H9 (cell line): ENCODE data around the gene SP4. TPM values are rescaled to one million over a fixed set of nuclear protein-coding genes. Genes with fewer than 3 reads are reported as not detected.

ENCODE experiments used
- DNase-seq: peaks from one replicate; pipeline ENCODE4 v3.0.0-alpha.2; 2017
- H2AFZ ChIP-seq: one replicate; pipeline ENCODE4 v1.6.1; 2013; ENCODE audit warnings: mild to moderate bottlenecking, low read length, control low read depth, moderate library complexity
- H2AK5ac ChIP-seq: 2 replicates; pipeline ENCODE4 v1.6.1; 2013; ENCODE audit warnings: low read length, control low read depth, mixed read lengths; ENCODE audit not compliant: insufficient read length
- H2BK120ac ChIP-seq: one replicate; pipeline ENCODE4 v1.6.1; 2013; ENCODE audit warnings: low read depth, mild to moderate bottlenecking, low read length, control low read depth, inconsistent platforms; ENCODE audit not compliant: poor library complexity, severe bottlenecking
- H2BK12ac ChIP-seq: 2 replicates; pipeline ENCODE4 v1.6.1; 2013; ENCODE audit warnings: low read length, control low read depth, mixed read lengths, low read depth; ENCODE audit not compliant: insufficient read length
- H2BK15ac ChIP-seq: 2 replicates; pipeline ENCODE4 v1.6.1; 2013; ENCODE audit warnings: low read depth, low read length, control low read depth
- H2BK20ac ChIP-seq: one replicate; pipeline ENCODE4 v1.6.1; 2013; ENCODE audit warnings: low read depth, mild to moderate bottlenecking, low read length, control low read depth, inconsistent platforms; ENCODE audit not compliant: poor library complexity, severe bottlenecking
- H2BK5ac ChIP-seq: 2 replicates; pipeline ENCODE4 v1.6.1; 2013; ENCODE audit warnings: low read length, control low read depth, mixed read lengths; ENCODE audit not compliant: insufficient read length
- H3K14ac ChIP-seq: 2 replicates; pipeline ENCODE4 v1.6.1; 2013; ENCODE audit warnings: low read length, control low read depth; ENCODE audit not compliant: insufficient read depth
- H3K18ac ChIP-seq: 2 replicates; pipeline ENCODE4 v1.6.1; 2013; ENCODE audit warnings: low read depth, mild to moderate bottlenecking, mixed read lengths, low read length, control low read depth; ENCODE audit not compliant: insufficient read length
- H3K23ac ChIP-seq: 2 replicates; pipeline ENCODE4 v1.6.1; 2013; ENCODE audit warnings: low read length, control low read depth, mixed read lengths, low read depth; ENCODE audit not compliant: insufficient read length
- H3K23me2 ChIP-seq: 2 replicates; pipeline ENCODE4 v1.6.1; 2013; ENCODE audit warnings: low read depth, mild to moderate bottlenecking, mixed read lengths, low read length, control low read depth; ENCODE audit not compliant: insufficient read length, poor library complexity, severe bottlenecking
- H3K27ac ChIP-seq: 2 replicates; pipeline ENCODE4 v1.5.1; 2013; ENCODE audit warnings: low read length, control low read depth, mixed read lengths, low read depth; ENCODE audit not compliant: insufficient read length
- H3K27me3 ChIP-seq: 2 replicates; pipeline ENCODE4 v1.6.1; 2013; ENCODE audit warnings: low read length, control low read depth, inconsistent platforms; ENCODE audit not compliant: insufficient read depth
- H3K4ac ChIP-seq: 2 replicates; pipeline ENCODE4 v1.6.1; 2013; ENCODE audit warnings: low read depth, mild to moderate bottlenecking, control low read depth, inconsistent platforms, low read length, moderate library complexity
- H3K4me1 ChIP-seq: 2 replicates; pipeline ENCODE4 v1.6.1; 2013; ENCODE audit warnings: low read length, control low read depth, inconsistent platforms; ENCODE audit not compliant: insufficient read depth
- H3K4me2 ChIP-seq: 2 replicates; pipeline ENCODE4 v1.6.1; 2013; ENCODE audit warnings: low read length, control low read depth, mixed read lengths; ENCODE audit not compliant: insufficient read length, insufficient read depth
- H3K56ac ChIP-seq: 2 replicates; pipeline ENCODE4 v1.6.1; 2013; ENCODE audit warnings: low read depth, mild to moderate bottlenecking, mixed read lengths, low read length, control low read depth; ENCODE audit not compliant: insufficient read length
- H3K79me1 ChIP-seq: 2 replicates; pipeline ENCODE4 v1.6.1; 2013; ENCODE audit warnings: low read depth, mild to moderate bottlenecking, moderate library complexity, low read length, control low read depth, inconsistent platforms; ENCODE audit not compliant: insufficient read depth, poor library complexity, severe bottlenecking
- H3K79me2 ChIP-seq: 2 replicates; pipeline ENCODE4 v1.6.1; 2013; ENCODE audit warnings: low read length, control low read depth, inconsistent platforms; ENCODE audit not compliant: insufficient read depth
- H3K9ac ChIP-seq: 2 replicates; pipeline ENCODE4 v1.6.1; 2013; ENCODE audit warnings: low read length, control low read depth, mixed read lengths; ENCODE audit not compliant: insufficient read length; ENCODE audit errors: extremely low read depth
- H3K9me3 ChIP-seq: one replicate; pipeline ENCODE4 v1.6.1; 2013; ENCODE audit warnings: low read depth, low read length, inconsistent platforms; ENCODE audit not compliant: control insufficient read depth
- H3T11ph ChIP-seq: one replicate; pipeline ENCODE4 v1.6.1; 2013; ENCODE audit warnings: mild to moderate bottlenecking, low read length, control low read depth, inconsistent platforms
- H4K20me1 ChIP-seq: one replicate; pipeline ENCODE4 v1.6.1; 2013; ENCODE audit not compliant: control insufficient read depth, insufficient read length, insufficient read depth
- H4K5ac ChIP-seq: 2 replicates; pipeline ENCODE4 v1.6.1; 2013; ENCODE audit warnings: low read depth, mild to moderate bottlenecking, mixed read lengths, low read length, control low read depth; ENCODE audit not compliant: insufficient read length
- H4K8ac ChIP-seq: replicated peaks from 2 replicates; pipeline ENCODE4 v1.6.1; 2013; ENCODE audit warnings: low read length, control low read depth, mixed read lengths, low read depth; ENCODE audit not compliant: insufficient read length
- H4K91ac ChIP-seq: 2 replicates; pipeline ENCODE4 v1.6.1; 2013; ENCODE audit warnings: low read depth, mild to moderate bottlenecking, moderate library complexity, mixed read lengths, low read length, control low read depth; ENCODE audit not compliant: insufficient read length
- H3K27ac Mint-ChIP-seq, 3 experiments: 2 replicates in 2 of 3; 3 replicates in 1 of 3; pipeline ENCODE4 v1.8.0; 2020 to 2021; ENCODE audit warnings: mixed read lengths in 3 of 3, mild to moderate bottlenecking in 1 of 3, moderate library complexity in 1 of 3
- H3K27me3 Mint-ChIP-seq: 2 replicates; pipeline ENCODE4 v1.8.0; 2021; ENCODE audit warnings: low read depth, mild to moderate bottlenecking, moderate library complexity, mixed read lengths
- H3K36me3 Mint-ChIP-seq, 3 experiments: 2 replicates in 2 of 3; 3 replicates in 1 of 3; pipeline ENCODE4 v1.8.0; 2020 to 2021; ENCODE audit warnings: low read depth in 3 of 3, mixed read lengths in 3 of 3; ENCODE audit not compliant: insufficient read depth in 1 of 3
- H3K4me1 Mint-ChIP-seq, 2 experiments: 2 replicates each; pipeline ENCODE4 v1.8.0; 2020; ENCODE audit warnings: mixed read lengths in 2 of 2
- H3K4me3 Mint-ChIP-seq, 2 experiments: 2 replicates in 1 of 2; 3 replicates in 1 of 2; pipeline ENCODE4 v1.8.0; 2020 to 2021; ENCODE audit warnings: mild to moderate bottlenecking in 2 of 2, mixed read lengths in 2 of 2, moderate library complexity in 1 of 2
- H3K9me3 Mint-ChIP-seq, 2 experiments: 2 replicates in 1 of 2; 3 replicates in 1 of 2; pipeline ENCODE4 v1.8.0; 2020; ENCODE audit warnings: mild to moderate bottlenecking in 2 of 2, mixed read lengths in 2 of 2, moderate library complexity in 1 of 2
- CTCF ChIP-seq: fragments of 200-600 bp; sonication (generic); conservative IDR thresholded peaks from 3 replicates; pipeline ENCODE4 v1.8.0; 2021; ENCODE audit warnings: antibody characterized with exemption, mild to moderate bottlenecking
- WGBS: extraction: QIAGEN DNeasy Blood & Tissue Kit; methylation state at CpG from one replicate; pipeline ENCODE4 v1.1.7; 2013; ENCODE audit warnings: missing lambda C conversion rate, low lambda C conversion rate, mixed read lengths; ENCODE audit not compliant: insufficient read length; ENCODE audit errors: extremely low coverage; 5-methylcytosine and 5-hydroxymethylcytosine counted together
- total RNA-seq: library from RNA; stranded (reverse); gene quantifications from 2 replicates; pipeline ENCODE4 v1.2.1, GENCODE V29; 2021

SP4 gene
- total RNA-seq, 1 experiment from 2014 or later: 19.4 TPM

GRCh38 chr7:21417647-21418046 lies 10.2 kb upstream of the SP4 start:
- no peak overlapping the region for H2BK12ac ChIP-seq
- H3K4me1 ChIP-seq: no peaks in the 10 kb centered on the region
- TF ChIP-seq CTCF: no peak
- H4K5ac ChIP-seq: no peak overlapping the region
- H3K4me2 ChIP-seq: no peak overlapping the region
- H3K79me2 ChIP-seq: no peaks in the 10 kb centered on the region
- no peak overlapping the region for H3K27ac ChIP-seq
- no peaks in the 10 kb centered on the region for H3K23me2 ChIP-seq
- Mint-ChIP-seq H3K4me1 (peaks cover 12 to 18% of the 10 kb centered on the region in 2 experiments), H3K9me3 (no peaks in the 10 kb centered on the region; a peak in 1 of 5 replicates), H3K27ac (no peak overlapping the region), H3K4me3 (no peak overlapping the region), H3K36me3 (no peaks in the 10 kb centered on the region), H3K27me3 (peaks cover 2% of the 10 kb centered on the region; the same call in 1 of the 2 replicates)
- no peaks in the 10 kb centered on the region for H4K20me1 ChIP-seq
- H2BK20ac ChIP-seq: no peak overlapping the region
- no peak overlapping the region for H3K4ac ChIP-seq
- H3K56ac ChIP-seq: no peak overlapping the region
- no peaks in the 10 kb centered on the region for H3K79me1 ChIP-seq
- H3K14ac ChIP-seq: no peak overlapping the region
- no CpG with 5 or more reads among the region's 4 CpGs for WGBS
- no peak overlapping the region for H2AK5ac ChIP-seq
- no peak overlapping the region for H2BK120ac ChIP-seq
- no peak for DNase-seq
- H4K8ac ChIP-seq: no peak overlapping the region
- no peaks in the 10 kb centered on the region for H3K27me3 ChIP-seq
- H2AFZ ChIP-seq: no peak overlapping the region
- no peaks in the 10 kb centered on the region for H3K9me3 ChIP-seq
- H3T11ph ChIP-seq: no peak overlapping the region
- H3K9ac ChIP-seq: no peak overlapping the region
- no peak overlapping the region for H4K91ac ChIP-seq
- no peak overlapping the region for H3K18ac ChIP-seq
- no peak overlapping the region for H3K23ac ChIP-seq
- no peak overlapping the region for H2BK5ac ChIP-seq
- H2BK15ac ChIP-seq: no peak overlapping the region
